HCT116 (cell line): ENCODE data around the gene NXPE4. TPM values are rescaled to one million over a fixed set of nuclear protein-coding genes. Genes with fewer than 3 reads are reported as not detected.

Experiments
- ATAC-seq: fragments of 200-7000 bp; cut with Tn5 transposase; 2 replicates; pipeline ENCODE4 v1.9.1; 2020; ENCODE audit warnings: mild to moderate bottlenecking, moderate library complexity
- BruUV-seq: library from RNA; stranded (reverse); fragments of 400-500 nt; replicated peaks from 2 replicates; lab custom pipeline; 2021; lab: Mats Ljungman, UMichigan
- CTCF ChIA-PET: fragments of 300-600 bp; sonication (Branson Sonifier 250); formaldehyde crosslinking; loops from one replicate; lab custom pipeline; 2021; ENCODE audit warnings: antibody characterized with exemption; lab: Charles Lee
- POLR2A ChIA-PET: fragments of 300-600, 350-600 bp; sonication (Branson Sonifier 250); formaldehyde crosslinking; loops from one replicate; lab custom pipeline; 2021; ENCODE audit warnings: antibody characterized with exemption; lab: Charles Lee
- RAD21 ChIA-PET, 2 experiments: fragments of 300-600 bp; sonication (Branson Sonifier 250); formaldehyde crosslinking; loops; one replicate each; lab custom pipeline; 2023; ENCODE audit warnings: low total read pairs in 2 of 2; ENCODE audit not compliant: uncharacterized antibody in 2 of 2, unreplicated experiment in 2 of 2, low non-redundant PET in 1 of 2; lab: Charles Lee
- DNase-seq: peaks from one replicate; pipeline ENCODE4 v3.0.0-alpha.2; 2010; ENCODE audit warnings: low read depth, low spot score
- H2AFZ ChIP-seq: fragments of 200-600 bp; shearing (Covaris generic), sonication (generic); 2 replicates; pipeline ENCODE4 v1.6.1; 2017; ENCODE audit warnings: low read depth, mixed run types, mixed read lengths, antibody characterized with exemption, low read length; ENCODE audit not compliant: poor library complexity, severe bottlenecking
- H3K27ac ChIP-seq: 2 replicates; pipeline ENCODE4 v1.5.1; 2012; ENCODE audit warnings: low read depth, low read length
- H3K27me3 ChIP-seq: fragments of 200-600 bp; sonication (generic); 2 replicates; pipeline ENCODE4 v1.6.1; 2016; ENCODE audit warnings: mixed run types, low read length, mixed read lengths; ENCODE audit not compliant: insufficient read depth
- H3K36me3 ChIP-seq, 2 experiments: fragments of 200-500 bp in 1 of 2; fragments of 200-600 bp in 1 of 2; sonication (Bioruptor generic) in 1 of 2; sonication (generic) in 1 of 2; 2 replicates each; pipeline versions ENCODE4 v1.5.1 to v1.6.1; 2014 to 2016; ENCODE audit warnings: low read length in 2 of 2, inconsistent platforms in 1 of 2, mixed read lengths in 1 of 2, mixed run types in 1 of 2; ENCODE audit not compliant: insufficient read depth in 2 of 2, control insufficient read depth in 1 of 2
- H3K4me1 ChIP-seq, 2 experiments: fragments of 200-600 bp in 1 of 2; sonication (generic) in 1 of 2; 2 replicates each; pipeline versions ENCODE4 v1.5.1 to v1.6.1; 2012 to 2017; ENCODE audit warnings: low read length in 2 of 2, inconsistent platforms in 1 of 2, mild to moderate bottlenecking in 1 of 2, mixed read lengths in 1 of 2, mixed run types in 1 of 2, moderate library complexity in 1 of 2; ENCODE audit not compliant: insufficient read depth in 2 of 2, control insufficient read depth in 1 of 2
- H3K4me2 ChIP-seq: fragments of 200-600 bp; sonication (generic); 2 replicates; pipeline ENCODE4 v1.6.1; 2017; ENCODE audit warnings: mixed run types, low read length, mixed read lengths
- H3K4me3 ChIP-seq, 2 experiments: fragments of 200-600 bp in 1 of 2; sonication (generic) in 1 of 2; replicated peaks in 1 of 2; 2 replicates each; pipeline ENCODE4 v1.5.1; 2011 to 2016; ENCODE audit warnings: low read length in 2 of 2, control low read depth in 1 of 2, low read depth in 1 of 2, mild to moderate bottlenecking in 1 of 2, mixed read lengths in 1 of 2, mixed run types in 1 of 2
- H3K79me2 ChIP-seq: fragments of 200-600 bp; sonication (generic); 2 replicates; pipeline ENCODE4 v1.6.1; 2017; ENCODE audit warnings: mild to moderate bottlenecking, mixed run types, low read length, moderate library complexity, mixed read lengths; ENCODE audit not compliant: insufficient read depth
- H3K9ac ChIP-seq: fragments of 200-600 bp; sonication (generic); 2 replicates; pipeline ENCODE4 v1.6.1; 2016; ENCODE audit warnings: low read length, mixed read lengths
- H3K9me2 ChIP-seq: fragments of 200-600 bp; sonication (generic), shearing (Covaris generic); 2 replicates; pipeline ENCODE4 v1.6.1; 2017; ENCODE audit warnings: mixed run types, mild to moderate bottlenecking, moderate library complexity; ENCODE audit not compliant: insufficient read depth
- H3K9me3 ChIP-seq, 2 experiments: fragments of 200-500 bp in 1 of 2; fragments of 200-600 bp in 1 of 2; sonication (Bioruptor generic) in 1 of 2; sonication (generic) in 1 of 2; 2 replicates each; pipeline ENCODE4 v1.6.1; 2014 to 2017; ENCODE audit warnings: low read length in 2 of 2, mixed read lengths in 2 of 2, inconsistent platforms in 1 of 2, low read depth in 1 of 2, mild to moderate bottlenecking in 1 of 2, mixed run types in 1 of 2, moderate library complexity in 1 of 2; ENCODE audit not compliant: control insufficient read depth in 1 of 2, insufficient read depth in 1 of 2
- H4K20me1 ChIP-seq: fragments of 200-600 bp; sonication (generic), shearing (Covaris generic); 2 replicates; pipeline ENCODE4 v1.6.1; 2017; ENCODE audit warnings: mixed run types, mild to moderate bottlenecking, moderate library complexity; ENCODE audit not compliant: insufficient read depth
- CBX3 ChIP-seq: IDR thresholded peaks from 2 replicates; pipeline ENCODE4 v1.6.1; 2012; ENCODE audit warnings: low read depth
- CEBPB ChIP-seq: IDR thresholded peaks from 2 replicates; pipeline ENCODE4 v1.6.1; 2012; ENCODE audit warnings: low read depth
- CTCF ChIP-seq, 3 experiments: fragments of 200-600 bp in 1 of 3; sonication (generic) in 1 of 3; IDR thresholded peaks in 2 of 3; conservative IDR thresholded peaks in 1 of 3; 2 replicates each; pipeline ENCODE4 v1.5.1; 2012 to 2017; ENCODE audit warnings: low read depth in 2 of 3, low read length in 2 of 3, antibody characterized with exemption in 1 of 3, borderline replicate concordance in 1 of 3, control low read depth in 1 of 3, mild to moderate bottlenecking in 1 of 3, mixed read lengths in 1 of 3, mixed run types in 1 of 3, moderate library complexity in 1 of 3; ENCODE audit not compliant: insufficient read depth in 1 of 3
- EGR1 ChIP-seq: IDR thresholded peaks from 2 replicates; pipeline ENCODE4 v1.6.1; 2012; ENCODE audit warnings: low read depth
- ELF1 ChIP-seq: IDR thresholded peaks from 2 replicates; pipeline ENCODE4 v1.6.1; 2012; ENCODE audit warnings: low read depth, borderline replicate concordance
- EZH2 ChIP-seq: fragments of 200-600 bp; sonication (generic); IDR thresholded peaks from 2 replicates; pipeline ENCODE4 v1.6.1; 2017; ENCODE audit warnings: antibody characterized with exemption, mixed run types
- EZH2phosphoT487 ChIP-seq: fragments of 200-600 bp; IDR thresholded peaks from 2 replicates; pipeline ENCODE4 v1.6.1; 2018; ENCODE audit warnings: antibody characterized with exemption, borderline replicate concordance
- SRF ChIP-seq: IDR thresholded peaks from 2 replicates; pipeline ENCODE4 v1.6.1; 2012; ENCODE audit warnings: low read depth
- TCF7L2 ChIP-seq: IDR thresholded peaks from 2 replicates; pipeline ENCODE4 v1.7.0; 2011; ENCODE audit warnings: borderline replicate concordance, inconsistent platforms; ENCODE audit not compliant: insufficient read depth, insufficient read length; ENCODE audit errors: extremely low read depth
- intact Hi-C: fragments of 100-400 bp; cut with micrococcal nuclease; formaldehyde crosslinking; loops from 2 replicates; pipeline ENCODE4 v1.10.0; 2022
- total RNA-seq: library from RNA; stranded (reverse); gene quantifications from one replicate; pipeline ENCODE4 v1.2.1, GENCODE V29; 2021; ENCODE audit not compliant: unreplicated experiment
- TF ChIP-seq, protein P1 (sequence below): IDR thresholded peaks from 2 replicates; pipeline ENCODE4 v1.6.1; 2012

NXPE4 gene
- total RNA-seq, 1 experiment from 2014 or later, result not detected

- TF ChIP-seq EZH2phosphoT487 (no peak), ELF1 (no peak), CTCF (IDR thresholded peaks at IDR 0.05 in 2 of 3, conservative IDR thresholded peaks at IDR 0.05 in 1 of 3; ENCODE audit: borderline replicate concordance in 1 of 3, insufficient read depth in 1 of 3, low read depth in 2 of 3, low read length in 2 of 3) (no peak), TCF7L2 (peak; percentile 87), EZH2 (no peak), CEBPB (0 out of 2 replicates have a peak, but pooled peaks have one; percentile 13), EGR1 (no peak), SRF (no peak)
- TF ChIP-seq, protein P1, sequence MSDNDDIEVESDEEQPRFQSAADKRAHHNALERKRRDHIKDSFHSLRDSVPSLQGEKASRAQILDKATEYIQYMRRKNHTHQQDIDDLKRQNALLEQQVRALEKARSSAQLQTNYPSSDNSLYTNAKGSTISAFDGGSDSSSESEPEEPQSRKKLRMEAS, result no peak
- TF ChIP-seq, all 23 proteins: peak for 6
These were observed 32.5 kb downstream of the NXPE4 start (continued) for GRCh38 chr11:114563077-114563476.

DNA sequence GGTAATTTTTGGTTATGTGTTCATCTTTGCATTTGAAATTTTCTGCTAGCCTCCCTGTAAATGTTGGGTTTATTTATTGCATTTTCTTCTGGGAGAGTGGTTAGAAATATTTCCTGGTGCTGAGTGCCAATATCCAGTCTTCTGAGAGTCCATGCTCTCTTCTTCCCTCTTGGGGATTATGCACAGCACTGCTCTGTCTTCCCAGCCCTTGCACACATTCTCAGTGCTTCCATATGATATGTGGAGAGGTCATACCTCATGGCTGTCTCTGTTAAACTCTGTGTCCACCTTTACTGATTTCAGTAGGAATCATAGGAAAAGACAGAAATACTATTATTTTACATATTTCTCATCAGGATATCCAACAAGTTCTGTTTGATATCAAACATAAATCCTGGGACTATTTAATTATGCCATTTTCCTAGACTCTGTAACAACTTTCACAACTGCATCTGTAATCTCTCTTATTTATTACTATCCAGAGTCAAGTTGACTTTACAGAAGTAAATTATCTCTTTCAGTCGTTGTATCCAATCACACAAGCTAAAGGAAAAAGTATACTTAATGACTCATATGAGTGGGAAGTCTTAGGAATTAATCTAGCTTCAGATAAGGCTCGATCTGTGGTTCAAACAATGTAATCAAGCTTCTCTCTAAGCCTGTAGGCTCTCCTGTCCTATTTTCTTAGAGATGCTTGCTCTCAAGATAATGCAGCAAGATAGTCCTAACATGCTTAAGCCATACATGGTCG is 33.2 kb downstream of the NXPE4 start:
- no TSS peak for BruUV-seq
- no peaks in the 10 kb centered on the region for H3K9me3 ChIP-seq
- H4K20me1 ChIP-seq, result no peaks in the 10 kb centered on the region
- no peaks in the 10 kb centered on the region for H3K36me3 ChIP-seq
- CTCF ChIA-PET, result no interaction called here
- no peak overlapping the region for H3K9ac ChIP-seq
- peak; percentile 47 for ATAC-seq
- H3K79me2 ChIP-seq, result no peaks in the 10 kb centered on the region
- no peak for DNase-seq
- RAD21 ChIA-PET, result no interaction called here
- TF ChIP-seq EGR1 (0 out of 2 replicates have a peak, but pooled peaks have one; percentile 15), CBX3 (no peak)
- no peaks in the 10 kb centered on the region for H3K9me2 ChIP-seq
- intact Hi-C loops, result no loop called here
- POLR2A ChIA-PET, result no interaction called here
- H3K27me3 ChIP-seq, result no peaks in the 10 kb centered on the region
- peaks cover 0 to 20% of the 10 kb centered on the region in 2 experiments; a peak in 2 of 4 replicates for H3K4me1 ChIP-seq
- peak overlapping the region; percentile 53 for H3K4me2 ChIP-seq
- peak overlapping the region in 1 of 2 experiments; percentile 22; a peak in 2 of 4 replicates for H3K4me3 ChIP-seq
- peak overlapping the region; percentile 64; the same call in 1 of the 2 replicates for H3K27ac ChIP-seq
- H2AFZ ChIP-seq, result no peak overlapping the region
